HG03378 (cell line): ENCODE data around the gene KRT16.
"Not testable (repeated sequence)": the region's sequence is repeated elsewhere in the genome, so short reads cannot be mapped to it uniquely, and the experiment has no call there.

Source experiments
- ATAC-seq: cut with Tn5 transposase; IDR thresholded peaks from one replicate; pipeline ENCODE4 v1.9.1; 2021; ENCODE audit warnings: mild to moderate bottlenecking, moderate library complexity; ENCODE audit not compliant: unreplicated experiment

KRT16 gene

DNA sequence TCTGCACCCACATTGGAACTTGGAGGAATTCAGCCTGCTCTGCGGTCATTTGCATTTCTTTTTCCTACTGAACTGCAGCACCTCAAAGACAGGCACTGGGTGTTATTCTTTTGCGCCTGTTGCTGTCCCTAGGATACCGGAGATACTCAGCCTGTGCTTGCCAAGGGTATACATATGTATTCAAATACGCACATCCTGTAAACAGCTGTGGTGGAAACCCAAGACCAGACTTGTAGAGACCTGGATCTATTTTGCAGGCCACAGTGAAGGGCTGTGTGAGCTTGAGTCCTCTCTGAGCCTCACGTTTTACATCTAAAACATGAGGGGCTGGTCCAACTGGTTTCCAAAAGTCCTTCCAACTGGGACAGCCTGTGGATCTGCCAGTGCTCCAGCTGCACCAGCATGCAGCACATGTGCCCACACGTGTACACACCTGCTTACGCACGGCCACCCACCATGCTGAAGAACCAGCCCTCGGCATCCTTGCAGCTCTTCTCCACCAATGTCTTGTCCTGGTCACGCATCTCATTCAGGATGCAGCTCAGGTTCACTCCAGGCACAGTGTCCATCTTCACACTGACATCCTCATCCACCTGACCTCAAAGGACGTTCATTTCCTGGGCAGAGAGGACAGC lies 16.2 kb upstream of the KRT16 start:
- not testable (repeated sequence) for ATAC-seq

DNA sequence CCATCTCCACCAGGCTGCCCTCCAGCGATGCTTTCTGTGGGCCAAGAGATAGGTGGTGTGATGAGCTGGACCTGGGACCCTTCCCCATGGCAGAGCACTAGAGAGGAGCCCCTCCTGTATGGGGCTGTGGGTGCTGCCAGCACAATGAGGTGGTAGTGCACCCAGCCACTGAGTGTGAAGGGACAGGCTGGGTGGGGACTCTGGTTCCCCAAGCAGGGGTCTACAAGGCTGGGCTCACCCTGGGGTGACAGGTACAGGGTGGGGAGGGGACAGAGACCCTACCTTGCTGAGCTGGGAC lies 15.5 kb upstream of the KRT16 start:
- not testable (repeated sequence) for ATAC-seq

GRCh38 chr17:41627316-41628072 lies 14.9 kb upstream of the KRT16 start:
- no peak for ATAC-seq

DNA sequence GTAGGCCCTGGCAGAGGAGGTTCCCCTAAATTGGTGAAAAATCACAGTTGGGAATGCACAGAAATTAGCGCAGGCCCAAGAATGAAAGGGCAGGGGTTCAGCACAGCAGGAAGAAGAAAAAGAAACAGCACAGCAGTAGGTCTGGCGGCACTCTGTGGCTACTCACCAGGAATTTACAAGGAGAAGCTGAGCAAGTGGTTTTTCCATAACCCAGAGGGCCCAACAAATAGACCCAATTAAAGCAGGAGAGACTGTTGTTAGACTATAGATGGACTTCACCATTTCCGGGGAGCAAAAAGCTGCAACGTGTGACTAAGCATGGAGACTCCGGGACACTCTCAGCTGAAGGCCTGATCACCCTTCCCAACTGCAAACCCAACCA lies 14.3 kb upstream of the KRT16 start:
- not testable (repeated sequence) for ATAC-seq

DNA sequence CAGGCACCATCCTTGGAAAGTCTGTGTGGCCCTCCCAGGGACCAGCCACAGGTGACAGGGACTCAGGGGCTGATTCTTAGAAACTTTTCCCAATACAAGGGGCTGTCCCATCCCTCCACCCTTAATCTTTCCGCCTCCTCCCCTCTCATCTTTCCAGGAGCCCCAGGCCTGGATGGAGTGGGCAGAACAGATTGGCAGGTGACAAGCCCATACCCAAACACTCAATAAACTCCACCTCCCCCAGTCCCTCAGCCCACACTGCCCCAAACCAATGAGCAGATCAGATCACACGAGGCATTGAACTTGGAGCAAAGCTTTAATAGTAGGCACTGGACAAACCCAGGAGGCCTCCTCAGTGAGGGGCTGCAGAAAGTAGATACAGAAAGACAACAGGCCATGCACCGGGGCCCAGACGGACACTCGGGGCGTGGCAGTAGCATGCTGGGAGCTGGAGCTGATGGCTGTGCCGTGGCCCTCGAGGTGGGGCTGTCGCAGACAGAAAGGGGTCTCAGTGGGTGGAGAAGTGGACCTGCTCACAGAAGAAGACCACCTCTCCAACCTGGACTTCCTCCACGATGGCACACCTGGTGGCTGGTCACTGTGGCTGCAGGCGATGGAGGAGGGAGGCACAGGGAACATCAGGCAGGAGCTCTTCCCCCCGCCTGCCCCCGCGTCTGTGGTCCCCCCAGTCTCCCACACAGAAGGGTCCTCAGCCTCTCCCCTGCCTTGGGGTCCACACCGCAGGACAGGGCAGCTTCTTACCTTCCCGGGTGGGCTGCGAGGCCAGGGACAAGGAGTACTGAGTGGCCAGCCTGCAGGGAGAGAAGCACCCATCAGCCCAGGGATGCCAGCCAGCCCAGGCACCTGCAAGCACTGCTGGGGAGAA lies 13.7 kb upstream of the KRT16 start:
- ATAC-seq: not testable (repeated sequence)

- ATAC-seq: no peak
Measured at GRCh38 chr17:41625602-41626001, 13.0 kb upstream of the KRT16 start.

DNA sequence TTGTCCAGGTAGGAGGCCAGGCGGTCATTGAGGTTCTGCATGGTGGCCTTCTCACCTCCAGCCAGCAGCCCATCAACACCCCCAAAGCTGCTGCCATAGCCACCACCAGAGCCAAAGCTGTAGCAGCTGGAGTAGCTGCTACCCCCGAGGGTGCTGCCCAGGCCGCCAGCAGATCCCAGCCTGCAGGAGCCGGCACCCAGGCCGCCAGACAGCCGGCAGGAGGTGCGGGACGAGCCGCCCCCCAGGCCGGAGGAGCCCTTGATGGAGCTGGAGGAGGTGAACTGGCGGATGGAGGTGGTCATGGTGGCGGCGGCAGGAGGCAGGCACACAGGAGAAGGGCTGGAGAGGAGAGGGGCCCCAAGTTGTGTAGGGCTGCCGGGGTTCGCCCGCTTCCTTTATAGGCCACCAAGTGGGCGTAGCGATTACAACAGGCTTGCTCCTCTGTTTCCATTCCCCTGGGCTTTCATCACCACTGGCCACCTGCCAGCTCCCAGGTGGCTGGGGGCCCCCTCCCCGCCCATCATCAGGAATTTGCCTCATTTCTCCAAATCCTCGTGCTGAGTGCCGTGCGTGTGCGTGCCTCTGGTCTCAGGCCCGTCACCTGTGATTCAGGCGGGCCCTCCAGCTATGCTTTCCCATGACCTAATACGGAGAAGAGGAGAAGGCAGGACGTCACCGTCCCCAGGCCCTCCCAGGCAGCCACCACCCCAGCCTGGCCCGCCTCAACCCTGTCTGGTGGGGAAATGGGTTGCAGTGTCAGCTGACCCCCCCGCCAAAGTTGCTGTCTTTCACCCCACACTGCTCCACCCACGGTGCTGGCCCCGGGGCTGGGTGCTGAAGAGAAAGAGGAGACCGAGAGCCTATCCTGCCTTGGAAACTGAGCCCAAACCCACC lies 11.9 kb upstream of the KRT16 start, which contains the start of gene KRT17:
TSS of gene KRT17 (minus strand) at position 368 of the 894 bp plus-strand sequence. CDS start at position 302, 66 bp downstream.
- ATAC-seq: no peak

DNA sequence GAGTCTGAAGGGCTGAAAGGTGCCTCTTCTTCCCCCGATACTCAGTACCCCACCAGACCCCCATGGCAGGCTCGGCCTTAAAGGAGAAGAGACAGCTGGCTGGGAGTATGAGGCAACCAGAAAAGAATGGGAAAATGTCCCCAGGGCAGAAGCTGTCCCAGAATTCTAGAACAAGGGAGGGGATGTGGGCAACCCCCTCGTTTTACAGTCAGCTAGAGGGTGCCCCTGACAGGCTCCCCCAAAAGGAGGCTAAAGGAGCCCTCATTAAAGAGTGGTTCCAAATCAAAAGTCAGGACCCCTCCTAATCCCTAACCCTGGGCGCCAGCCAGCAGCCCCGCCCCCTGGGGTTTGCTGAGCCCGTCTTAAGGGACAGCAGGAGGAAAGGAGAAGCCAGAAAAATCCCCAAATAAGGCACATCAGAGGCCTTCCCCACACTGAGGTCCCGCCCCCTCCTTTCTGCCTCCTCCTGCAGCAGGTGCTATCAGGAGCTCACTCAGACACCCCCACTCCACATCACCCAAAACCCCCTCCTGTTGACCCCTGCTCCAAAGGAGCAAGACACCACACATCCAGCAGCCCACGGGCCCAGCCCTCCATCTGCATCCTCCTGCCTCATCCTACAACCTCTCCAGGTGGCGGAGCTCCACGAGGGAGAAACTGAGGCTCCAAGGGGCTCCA lies 10.8 kb upstream of the KRT16 start:
- not testable (repeated sequence) for ATAC-seq

GRCh38 chr17:41622340-41623183 lies 10.0 kb upstream of the KRT16 start:
- ATAC-seq: not testable (repeated sequence)

- no peak for ATAC-seq
Measured at GRCh38 chr17:41621916-41622315, 9.3 kb upstream of the KRT16 start.

DNA sequence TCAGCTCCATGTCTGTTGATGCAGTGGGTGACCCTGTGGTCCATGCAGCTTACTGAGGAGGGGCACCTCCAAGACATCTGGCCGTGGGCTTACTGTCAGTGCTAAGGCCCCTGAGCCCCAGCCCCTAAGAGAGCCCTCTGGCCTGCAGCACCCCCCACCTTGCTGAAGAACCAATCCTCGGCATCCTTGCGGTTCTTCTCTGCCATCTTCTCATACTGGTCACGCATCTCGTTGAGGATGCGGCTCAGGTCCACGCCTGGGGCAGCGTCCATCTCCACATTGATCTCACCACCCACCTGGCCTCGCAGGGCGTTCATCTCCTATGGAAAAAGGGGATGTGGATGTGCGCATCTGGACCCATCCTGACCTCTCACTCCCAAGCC lies 8.9 kb upstream of the KRT16 start:
- not testable (repeated sequence) for ATAC-seq

- ATAC-seq: no peak
Measured at GRCh38 chr17:41620583-41621434, 8.2 kb upstream of the KRT16 start.

GRCh38 chr17:41619927-41620582 lies 7.5 kb upstream of the KRT16 start:
- ATAC-seq: not testable (repeated sequence)

GRCh38 chr17:41619036-41619926 lies 6.7 kb upstream of the KRT16 start:
- ATAC-seq: no peak

GRCh38 chr17:41618341-41619035 lies 5.9 kb upstream of the KRT16 start:
- no peak for ATAC-seq

DNA sequence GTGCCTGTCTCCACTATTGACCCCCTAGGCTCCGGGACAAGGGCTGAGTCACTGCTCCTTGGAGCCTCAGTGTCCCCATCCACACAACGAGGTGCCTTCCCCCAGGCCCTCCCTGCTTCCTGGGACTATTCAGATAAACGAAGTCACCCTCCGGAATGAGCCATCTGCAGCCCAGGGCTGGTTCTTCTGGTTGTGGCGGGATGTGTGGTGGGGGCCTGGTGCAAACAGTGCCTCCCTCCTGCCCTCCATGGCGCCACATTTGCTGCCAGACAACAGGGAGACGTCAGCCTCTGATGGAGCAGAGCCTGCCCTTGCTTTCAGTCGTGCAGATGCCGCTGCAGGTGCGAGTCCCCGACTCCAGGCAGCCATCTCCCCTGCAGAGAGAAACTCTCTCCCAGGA lies 5.1 kb upstream of the KRT16 start:
- no peak for ATAC-seq
